ENCODE data around the gene ARHGAP19. TPM values are rescaled to one million over a fixed set of nuclear protein-coding genes. Genes with fewer than 3 reads are reported as not detected.
A peak's percentile ranks its signal among the peaks of the same experiment; 100 is the strongest.

ARHGAP19 gene
- total and polyA plus RNA-seq, 9 of the 15 experiments (the other 6 are each of a cell fraction or from before 2014, with no cell fraction given), result 14.8 to 49.5 (median 26.8) TPM

GRCh38 chr10:97329766-97330165, 37.3 kb upstream of the ARHGAP19 start:
- POLR2A ChIA-PET, result interaction anchor here (0.5 to 1.9 kb wide), 3 partner anchors 8 to 10 kb away, joined by 3 to 9 read pairs (median 4); no protein-coding TSS in a partner anchor
- ATAC-seq (no peak), DNase-seq (ENCODE audit: extremely low read depth in 1 of 4, low spot score in 3 of 4) (no peak), FAIRE-seq (no peak)
- TF ChIP-seq, protein P1, sequence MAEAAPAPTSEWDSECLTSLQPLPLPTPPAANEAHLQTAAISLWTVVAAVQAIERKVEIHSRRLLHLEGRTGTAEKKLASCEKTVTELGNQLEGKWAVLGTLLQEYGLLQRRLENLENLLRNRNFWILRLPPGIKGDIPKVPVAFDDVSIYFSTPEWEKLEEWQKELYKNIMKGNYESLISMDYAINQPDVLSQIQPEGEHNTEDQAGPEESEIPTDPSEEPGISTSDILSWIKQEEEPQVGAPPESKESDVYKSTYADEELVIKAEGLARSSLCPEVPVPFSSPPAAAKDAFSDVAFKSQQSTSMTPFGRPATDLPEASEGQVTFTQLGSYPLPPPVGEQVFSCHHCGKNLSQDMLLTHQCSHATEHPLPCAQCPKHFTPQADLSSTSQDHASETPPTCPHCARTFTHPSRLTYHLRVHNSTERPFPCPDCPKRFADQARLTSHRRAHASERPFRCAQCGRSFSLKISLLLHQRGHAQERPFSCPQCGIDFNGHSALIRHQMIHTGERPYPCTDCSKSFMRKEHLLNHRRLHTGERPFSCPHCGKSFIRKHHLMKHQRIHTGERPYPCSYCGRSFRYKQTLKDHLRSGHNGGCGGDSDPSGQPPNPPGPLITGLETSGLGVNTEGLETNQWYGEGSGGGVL (CRISPR knock-in tag; IDR thresholded peaks at IDR 0.05), result no peak
- TF ChIP-seq KAT7 (CRISPR knock-in tag; IDR thresholded peaks at IDR 0.05; ENCODE audit: borderline replicate concordance), result 0 out of 2 replicates have a peak, but pooled peaks have one; percentile 20
- peaks cover 51% of the 10 kb centered on the region for H3K79me2 ChIP-seq (ENCODE audit: control insufficient read depth, insufficient read depth, low read length)
- H3K9me3 ChIP-seq (replicated peaks; ENCODE audit: control insufficient read depth, insufficient read depth, low read depth, low read length), result no peaks in the 10 kb centered on the region
- H3K27ac ChIP-seq (ENCODE audit: extremely low read depth, low read depth, low read length), result peak overlapping the region; percentile 43; the same call in 2 of the 3 replicates
- H3K36me3 ChIP-seq (ENCODE audit: control insufficient read depth, insufficient read depth, low read length), result peaks cover 27% of the 10 kb centered on the region
- no peak overlapping the region for H3K9ac ChIP-seq (ENCODE audit: insufficient read depth in 1 of 2, low read depth in 2 of 2, low read length in 2 of 2)
- H3K4me1 ChIP-seq (replicated peaks in 1 of 2; ENCODE audit: control insufficient read depth in 2 of 2, insufficient read depth in 2 of 2, low read length in 2 of 2), result peaks cover 29 to 32% of the 10 kb centered on the region in 2 experiments
- BruUV-seq (replicated peaks), result no TSS peak
- H3K27me3 ChIP-seq (ENCODE audit: control insufficient read depth in 2 of 2, insufficient read depth in 2 of 2, low read length in 2 of 2), result no peaks in the 10 kb centered on the region
- 25% methylated on average over 1 of the region's 5 CpGs for WGBS (ENCODE audit: insufficient coverage, low coverage, missing lambda C conversion rate)
- H3K9me1 ChIP-seq (ENCODE audit: control insufficient read depth, insufficient read depth, low read length), result no peaks in the 10 kb centered on the region
- in situ Hi-C loops (cut with MboI) (no loop called here), intact Hi-C loops (cut with micrococcal nuclease) (loop anchor here (5.0 kb wide), 1 partner anchor 37 kb away; the partner anchor contains the start of gene ARHGAP19)
- no peak overlapping the region for H2AFZ ChIP-seq (ENCODE audit: low read depth, low read length)
- peak overlapping the region; percentile 49 for H3K4me2 ChIP-seq (ENCODE audit: insufficient read depth, low read length)
- CTCF ChIA-PET (ENCODE audit: low intra/inter-chr PET ratio), result no interaction called here
- no peak overlapping the region for H3K4me3 ChIP-seq
- H4K20me1 ChIP-seq (replicated peaks; ENCODE audit: control insufficient read depth, insufficient read depth, low read length), result no peaks in the 10 kb centered on the region

All from K562 (cell line).